H1 (cell line): ENCODE results near the gene ZFP36L2. TPM values are rescaled to one million over a fixed set of nuclear protein-coding genes. Genes with fewer than 3 reads are reported as not detected.
A peak's percentile ranks its signal among the peaks of the same experiment; 100 is the strongest.

Source experiments
- CTCF ChIA-PET: fragments of 300-600 bp; sonication (Branson Sonifier 250); formaldehyde crosslinking; loops from one replicate; lab custom pipeline; 2021; ENCODE audit not compliant: partially characterized antibody; lab: Charles Lee
- POLR2A ChIA-PET: fragments of 300-600 bp; sonication (Branson Sonifier 250); formaldehyde crosslinking; loops from one replicate; lab custom pipeline; 2021; ENCODE audit warnings: inconsistent platforms; ENCODE audit not compliant: partially characterized antibody; lab: Charles Lee
- DNase-seq, 2 experiments: peaks; one replicate each; pipeline versions ENCODE4 v3.0.0 to v3.0.0-alpha.2; 2010 to 2022; ENCODE audit warnings: low spot score in 2 of 2, low read depth in 1 of 2, mixed read lengths in 1 of 2
- FAIRE-seq: peaks from 2 replicates; lab custom pipeline; 2011; peaks lifted over from hg19 to GRCh38; lab: Jason Lieb, UNC
- H2AFZ ChIP-seq: 2 replicates; pipeline ENCODE4 v1.8.1; 2012; ENCODE audit warnings: low read length, inconsistent platforms
- H2AK5ac ChIP-seq: 2 replicates; pipeline ENCODE4 v1.6.1; 2013; ENCODE audit warnings: low read depth, low read length
- H2BK120ac ChIP-seq: replicated peaks from 2 replicates; pipeline ENCODE3; 2013; ENCODE audit warnings: low read depth, low read length, inconsistent platforms
- H2BK12ac ChIP-seq: 2 replicates; pipeline ENCODE4 v1.6.1; 2013; ENCODE audit warnings: low read depth, low read length
- H2BK15ac ChIP-seq: 2 replicates; pipeline ENCODE4 v1.6.1; 2013; ENCODE audit warnings: low read length
- H2BK20ac ChIP-seq: 2 replicates; pipeline ENCODE4 v1.6.1; 2013; ENCODE audit warnings: low read length
- H2BK5ac ChIP-seq: 2 replicates; pipeline ENCODE4 v1.6.1; 2013; ENCODE audit warnings: low read depth, low read length
- H3K14ac ChIP-seq: 2 replicates; pipeline ENCODE4 v1.6.1; 2013; ENCODE audit warnings: inconsistent platforms; ENCODE audit not compliant: insufficient read length
- H3K18ac ChIP-seq: 2 replicates; pipeline ENCODE4 v1.6.1; 2013; ENCODE audit warnings: low read length; ENCODE audit errors: extremely low read depth
- H3K23ac ChIP-seq: 2 replicates; pipeline ENCODE4 v1.6.1; 2013; ENCODE audit warnings: inconsistent platforms; ENCODE audit not compliant: insufficient read length
- H3K23me2 ChIP-seq: 2 replicates; pipeline ENCODE4 v1.6.1; 2013; ENCODE audit warnings: low read depth, low read length
- H3K27ac ChIP-seq: 2 replicates; pipeline ENCODE4 v1.6.1; 2011; ENCODE audit warnings: low read depth, low read length, inconsistent platforms
- H3K27me3 ChIP-seq, 4 experiments: replicated peaks in 1 of 4; 1 replicate in 1 of 4; 2 replicates in 3 of 4; pipeline versions ENCODE4 v1.6.1 to v1.8.1; 2011 to 2013; ENCODE audit warnings: low read length in 3 of 4, mild to moderate bottlenecking in 3 of 4, inconsistent platforms in 2 of 4, mixed read lengths in 2 of 4, moderate library complexity in 1 of 4; ENCODE audit not compliant: control insufficient read depth in 3 of 4, insufficient read depth in 3 of 4; ENCODE audit errors: extremely low read depth in 1 of 4
- H3K36me3 ChIP-seq, 4 experiments: 2 replicates each; pipeline versions ENCODE4 v1.6.1 to v1.8.1; 2011 to 2013; ENCODE audit warnings: mild to moderate bottlenecking in 4 of 4, low read length in 3 of 4, moderate library complexity in 2 of 4, control low read depth in 1 of 4, inconsistent platforms in 1 of 4; ENCODE audit not compliant: insufficient read depth in 4 of 4, control insufficient read depth in 2 of 4
- H3K4ac ChIP-seq: replicated peaks from 2 replicates; pipeline ENCODE3; 2013; ENCODE audit warnings: low read length, low read depth, mixed read lengths, inconsistent platforms; ENCODE audit not compliant: insufficient read length
- H3K4me1 ChIP-seq, 4 experiments: replicated peaks in 1 of 4; 1 replicate in 1 of 4; 2 replicates in 3 of 4; pipeline versions ENCODE4 v1.6.1 to v1.8.1; 2011 to 2013; ENCODE audit warnings: low read length in 3 of 4, inconsistent platforms in 2 of 4, mixed read lengths in 1 of 4; ENCODE audit not compliant: insufficient read depth in 4 of 4, control insufficient read depth in 3 of 4
- H3K4me2 ChIP-seq, 2 experiments: 2 replicates each; pipeline versions ENCODE4 v1.6.1 to v1.8.1; 2011 to 2013; ENCODE audit warnings: low read depth in 2 of 2, low read length in 2 of 2, control low read depth in 1 of 2, inconsistent platforms in 1 of 2, mild to moderate bottlenecking in 1 of 2; ENCODE audit not compliant: insufficient read depth in 1 of 2
- H3K4me3 ChIP-seq, 4 experiments: fragments of 200-600, 300-600 bp in 1 of 4; sonication (generic), shearing (Covaris generic), sonication (Bioruptor Twin) in 1 of 4; 2 replicates each; pipeline versions ENCODE4 v1.5.1 to v1.8.1; 2011 to 2016; ENCODE audit warnings: low read length in 4 of 4, low read depth in 3 of 4, control low read depth in 2 of 4, inconsistent platforms in 2 of 4, mild to moderate bottlenecking in 2 of 4, mixed read lengths in 1 of 4, moderate library complexity in 1 of 4; ENCODE audit not compliant: insufficient read depth in 2 of 4; ENCODE audit errors: extremely low read depth in 1 of 4
- H3K56ac ChIP-seq: replicated peaks from 2 replicates; pipeline ENCODE3; 2013; ENCODE audit warnings: low read depth, mild to moderate bottlenecking, mixed read lengths, low read length, inconsistent platforms; ENCODE audit not compliant: insufficient read length
- H3K79me1 ChIP-seq: 2 replicates; pipeline ENCODE4 v1.6.1; 2013; ENCODE audit warnings: low read depth, low read length, control low read depth
- H3K79me2 ChIP-seq, 2 experiments: 2 replicates each; pipeline versions ENCODE4 v1.6.1 to v1.8.1; 2012 to 2013; ENCODE audit warnings: low read length in 2 of 2, mild to moderate bottlenecking in 2 of 2, inconsistent platforms in 1 of 2; ENCODE audit not compliant: insufficient read depth in 2 of 2, control insufficient read depth in 1 of 2
- H3K9ac ChIP-seq, 4 experiments: replicated peaks in 1 of 4; 1 replicate in 1 of 4; 2 replicates in 3 of 4; pipeline versions ENCODE4 v1.6.1 to v1.8.1; 2011 to 2013; ENCODE audit warnings: low read depth in 3 of 4, low read length in 3 of 4, control low read depth in 2 of 4, mild to moderate bottlenecking in 2 of 4, moderate library complexity in 2 of 4, inconsistent platforms in 1 of 4; ENCODE audit errors: extremely low read depth in 1 of 4
- H3K9me3 ChIP-seq, 2 experiments: 2 replicates each; pipeline versions ENCODE4 v1.6.1 to v1.8.1; 2012 to 2013; ENCODE audit warnings: mild to moderate bottlenecking in 2 of 2, moderate library complexity in 2 of 2, control low read depth in 1 of 2, inconsistent platforms in 1 of 2, low read depth in 1 of 2, low read length in 1 of 2, mixed read lengths in 1 of 2; ENCODE audit not compliant: insufficient read depth in 2 of 2
- H4K20me1 ChIP-seq, 2 experiments: replicated peaks in 1 of 2; 2 replicates each; pipeline versions ENCODE3 to v1.8.1; 2011 to 2013; ENCODE audit warnings: inconsistent platforms in 2 of 2, low read length in 2 of 2, mild to moderate bottlenecking in 1 of 2; ENCODE audit not compliant: insufficient read depth in 2 of 2, control insufficient read depth in 1 of 2
- H4K5ac ChIP-seq: 2 replicates; pipeline ENCODE4 v1.6.1; 2013; ENCODE audit warnings: low read length, low read depth, mixed read lengths, inconsistent platforms; ENCODE audit not compliant: insufficient read length
- H4K8ac ChIP-seq: 2 replicates; pipeline ENCODE4 v1.8.0; 2013; ENCODE audit warnings: mild to moderate bottlenecking, moderate library complexity, low read length, inconsistent platforms; ENCODE audit not compliant: insufficient read depth; ENCODE audit errors: extremely low read depth
- H4K91ac ChIP-seq: replicated peaks from 2 replicates; pipeline ENCODE3; 2013; ENCODE audit warnings: low read length, mixed read lengths, inconsistent platforms; ENCODE audit not compliant: insufficient read length
- BACH1 ChIP-seq: IDR thresholded peaks from 2 replicates; pipeline ENCODE4 v1.6.1; 2012; ENCODE audit warnings: low read length, improper control_type of control experiment
- CBX8 ChIP-seq: fragments of 300-800, 300-1000 bp; sonication (generic); IDR thresholded peaks from 2 replicates; pipeline ENCODE4 v1.7.1; 2016; ENCODE audit warnings: low read depth, low read length, borderline replicate concordance
- EZH2 ChIP-seq: fragments of 200-600 bp; sonication (generic); IDR thresholded peaks from 2 replicates; pipeline ENCODE4 v1.7.1; 2012; ENCODE audit warnings: low read depth, mild to moderate bottlenecking, moderate library complexity, low read length, inconsistent platforms; ENCODE audit not compliant: severe bottlenecking
- JUN ChIP-seq: IDR thresholded peaks from 2 replicates; pipeline ENCODE4 v1.6.1; 2011; ENCODE audit warnings: low read depth, mild to moderate bottlenecking, improper control_type of control experiment, low read length
- JUND ChIP-seq: IDR thresholded peaks from 2 replicates; pipeline ENCODE4 v1.6.1; 2011; ENCODE audit warnings: mild to moderate bottlenecking, improper control_type of control experiment, low read length
- MAFK ChIP-seq: IDR thresholded peaks from 2 replicates; pipeline ENCODE4 v1.6.1; 2012; ENCODE audit warnings: low read depth, mild to moderate bottlenecking, improper control_type of control experiment, low read length
- NANOG ChIP-seq: IDR thresholded peaks from 2 replicates; pipeline ENCODE4 v1.6.1; 2011; ENCODE audit warnings: low read length, low read depth, mild to moderate bottlenecking, inconsistent platforms; ENCODE audit not compliant: insufficient read depth, poor library complexity, severe bottlenecking
- PHF8 ChIP-seq: fragments of 200-600 bp; sonication (generic); conservative IDR thresholded peaks from 2 replicates; pipeline ENCODE4 v1.7.1; 2012; ENCODE audit warnings: low read depth, mild to moderate bottlenecking, inconsistent platforms, low read length, moderate library complexity
- SUZ12 ChIP-seq: fragments of 200-600 bp; sonication (generic); IDR thresholded peaks from 2 replicates; pipeline ENCODE4 v1.6.1; 2012; ENCODE audit warnings: mild to moderate bottlenecking, inconsistent platforms, low read length, moderate library complexity, mixed read lengths
- TAF1 ChIP-seq: IDR thresholded peaks from 2 replicates; pipeline ENCODE4 v1.6.1; 2011; ENCODE audit warnings: mild to moderate bottlenecking, low read depth, low read length
- WGBS, 2 experiments: shearing (Covaris generic) in 1 of 2; methylation state at CpG; one replicate each; pipeline versions ENCODE4 v1.1.6 to v1.1.7; 2013 to 2015; ENCODE audit warnings: low lambda C conversion rate in 2 of 2, mixed read lengths in 2 of 2, inconsistent platforms in 1 of 2, low coverage in 1 of 2, missing lambda C conversion rate in 1 of 2; ENCODE audit not compliant: insufficient replicate concordance in 2 of 2, insufficient coverage in 1 of 2, insufficient read length in 1 of 2; ENCODE audit errors: extremely low coverage in 1 of 2, missing lambda C conversion rate in 1 of 2; 5-methylcytosine and 5-hydroxymethylcytosine counted together
- polyA plus RNA-seq, 7 experiments: library from polyadenylated mRNA; depleted of rRNA in 3 of 7; stranded (reverse) in 5 of 7; unstranded in 2 of 7; fragments of >200 nt in 5 of 7; fragments of 200-250 nt in 2 of 7; gene quantifications; 1 replicate in 5 of 7; 2 replicates in 1 of 7; 4 replicates in 1 of 7; pipeline versions ENCODE4 v1.2.1 to v1.2.3, GENCODE V29; 2011 to 2013; ENCODE audit warnings: missing spikeins in 2 of 7, mixed read lengths in 2 of 7
- total RNA-seq: library from RNA; stranded (reverse); fragmentation: NEBNext Ultra II Directional; extraction: Animal tissue kit (Norgen Biotek cat#: 25700); gene quantifications from 2 replicates; pipeline ENCODE4 v1.2.1, GENCODE V29; 2021
- TF ChIP-seq, protein P1 (sequence below): IDR thresholded peaks from 2 replicates; pipeline ENCODE4 v1.6.1; 2012; ENCODE audit warnings: inconsistent platforms

Gene ZFP36L2
- total and polyA plus RNA-seq, 2 of the 8 experiments (the other 6 are each of a cell fraction or from before 2014, with no cell fraction given) = 13.4 to 102 TPM

DNA sequence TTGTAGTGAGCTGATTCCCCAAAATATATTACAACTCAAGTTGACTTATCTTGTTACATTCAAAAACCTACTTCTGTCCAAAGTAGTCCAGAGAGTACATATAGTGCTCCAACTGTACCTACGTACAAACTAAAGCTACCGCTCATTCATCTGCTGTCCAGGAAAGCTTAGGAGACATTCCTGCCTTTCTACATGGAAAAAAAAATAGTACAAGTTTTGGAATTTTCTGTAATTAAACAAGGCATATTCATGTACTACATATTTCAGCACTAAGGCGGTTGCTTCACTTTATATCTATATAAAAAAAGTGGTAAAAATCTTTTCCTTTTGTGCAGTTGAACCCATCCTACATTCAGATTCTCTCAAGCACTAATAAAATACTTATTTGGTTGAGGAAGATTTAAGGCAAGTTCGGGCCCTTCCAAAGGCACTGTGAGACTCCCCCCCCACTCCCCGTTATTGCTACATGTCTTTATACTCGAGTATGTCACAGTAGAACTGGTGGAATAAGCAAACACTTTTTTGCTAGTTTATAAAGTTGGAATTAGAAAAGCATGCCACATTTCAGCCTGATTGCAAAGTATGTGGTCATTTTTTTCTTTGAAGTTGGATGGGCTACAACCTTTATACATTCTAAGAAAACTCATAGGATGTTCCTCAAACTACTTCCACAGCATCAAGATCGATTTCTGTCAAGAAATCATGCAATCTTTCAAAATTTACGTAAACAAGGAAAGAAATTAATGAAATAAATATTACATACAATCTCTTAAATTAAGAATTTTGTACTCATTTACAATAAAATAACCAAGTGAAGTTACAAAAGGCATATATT lies 3.7 kb downstream of the ZFP36L2 start:
- Histone ChIP-seq H3K27ac (no peak overlapping the region), H3K14ac (no peak overlapping the region), H3K9ac (no peak overlapping the region), H3K4me2 (peak overlapping the region; percentile 78 to 80), H4K5ac (no peak overlapping the region), H4K8ac (no peak overlapping the region; the same call in 1 of the 2 replicates), H2BK120ac (no peak overlapping the region), H3K18ac (no peak overlapping the region), H2BK5ac (no peak overlapping the region), H2AK5ac (no peak overlapping the region), H3K36me3 (peaks cover 2 to 35% (median 17%) of the 10 kb centered on the region in 4 experiments; a peak in 6 of 8 replicates), H3K4ac (no peak overlapping the region), H3K27me3 (no peaks in the 10 kb centered on the region), H3K79me1 (no peaks in the 10 kb centered on the region), H3K79me2 (peaks cover 17 to 51% of the 10 kb centered on the region in 2 experiments), H4K91ac (no peak overlapping the region), H2AFZ (no peak overlapping the region), H3K9me3 (no peaks in the 10 kb centered on the region), H2BK20ac (no peak overlapping the region), H2BK15ac (no peak overlapping the region), H3K4me1 (peaks cover 14 to 41% (median 22%) of the 10 kb centered on the region in 4 experiments), H3K23me2 (peaks cover 11% of the 10 kb centered on the region), H3K4me3 (peak overlapping the region; percentile 12 to 88 (median 56); a peak in 6 of 8 replicates), H2BK12ac (no peak overlapping the region), H4K20me1 (peaks cover 11 to 14% of the 10 kb centered on the region in 2 experiments), H3K23ac (no peak overlapping the region), H3K56ac (no peak overlapping the region)
- DNase-seq = no peak
- POLR2A ChIA-PET = interaction anchor here (0.9 to 8.6 kb wide), 6 partner anchors 10 to 89 kb away, joined by 4 to 52 read pairs (median 8); no protein-coding TSS in a partner anchor
- CTCF ChIA-PET = interaction anchor here (0.7 to 7.4 kb wide), 34 partner anchors 9 to 363 kb away, joined by 3 to 91 read pairs (median 4); no protein-coding TSS in a partner anchor
- WGBS, 2 experiments = 61% methylated on average over 8 of the region's 8 CpGs; no CpG with 5 or more reads in 1 of the 2 experiments
- FAIRE-seq = no peak
- no peak for TF ChIP-seq JUND
- TF ChIP-seq NANOG = no peak
- TF ChIP-seq EZH2 = no peak
- TF ChIP-seq JUN = no peak
- no peak for TF ChIP-seq MAFK
- no peak for TF ChIP-seq TAF1
- no peak for TF ChIP-seq SUZ12
- TF ChIP-seq PHF8 = no peak
- no peak for TF ChIP-seq BACH1
- no peak for TF ChIP-seq CBX8
- TF ChIP-seq, protein P1, sequence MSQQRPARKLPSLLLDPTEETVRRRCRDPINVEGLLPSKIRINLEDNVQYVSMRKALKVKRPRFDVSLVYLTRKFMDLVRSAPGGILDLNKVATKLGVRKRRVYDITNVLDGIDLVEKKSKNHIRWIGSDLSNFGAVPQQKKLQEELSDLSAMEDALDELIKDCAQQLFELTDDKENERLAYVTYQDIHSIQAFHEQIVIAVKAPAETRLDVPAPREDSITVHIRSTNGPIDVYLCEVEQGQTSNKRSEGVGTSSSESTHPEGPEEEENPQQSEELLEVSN = no peak
